Adrenal gland (tissue), 12 donors: Measurements from ENCODE around the gene SDK1. TPM values are rescaled to one million over a fixed set of nuclear protein-coding genes. Genes with fewer than 3 reads are reported as not detected.
"Not testable (repeated sequence)": the region's sequence is repeated elsewhere in the genome, so short reads cannot be mapped to it uniquely, and the experiment has no call there.

Source experiments
- DNase-seq, 7 donors: peaks; one replicate each; pipeline ENCODE4 v3.0.0-alpha.2; 2019 to 2020
- H3K27ac ChIP-seq, 5 donors: fragments of 200-600 bp; sonication (generic) in 4 of 5; 1 replicate in 3 of 5; 2 replicates in 2 of 5; pipeline versions ENCODE4 v1.5.1 to v1.8.0; 2016 to 2020; ENCODE audit warnings: mild to moderate bottlenecking in 1 of 5
- H3K27me3 ChIP-seq: fragments of 200-600 bp; 2 replicates; pipeline ENCODE4 v1.8.0; 2021
- H3K36me3 ChIP-seq, 2 donors: fragments of 200-600 bp; replicated peaks in 1 of 2; 1 replicate in 1 of 2; 2 replicates in 1 of 2; pipeline versions ENCODE4 v1.5.1 to v1.8.0; 2018 to 2022
- H3K4me1 ChIP-seq, 2 donors: fragments of 200-600 bp; replicated peaks in 1 of 2; 1 replicate in 1 of 2; 2 replicates in 1 of 2; pipeline versions ENCODE4 v1.5.1 to v1.8.0; 2018 to 2021
- H3K4me3 ChIP-seq, 4 donors: fragments of 200-600 bp; sonication (generic) in 3 of 4; one replicate each; pipeline ENCODE4 v1.5.1; 2016 to 2018
- H3K9me3 ChIP-seq, 3 donors: fragments of 200-600 bp; sonication (generic) in 1 of 3; replicated peaks in 1 of 3; 1 replicate in 2 of 3; 2 replicates in 1 of 3; pipeline versions ENCODE4 v1.5.1 to v1.8.0; 2016 to 2021
- POLR2A ChIP-seq, 2 donors: fragments of 450-650 bp; IDR thresholded peaks; one replicate each; pipeline ENCODE4 v1.6.1; 2017; ENCODE audit warnings: antibody characterized with exemption in 2 of 2, mild to moderate bottlenecking in 2 of 2, moderate library complexity in 1 of 2
- WGBS, 4 donors: extraction: QIAGEN DNeasy Blood & Tissue Kit in 2 of 4; methylation state at CpG; one replicate each; pipeline versions ENCODE4 v1.1.5 to v1.1.7; 2013 to 2017; 5-methylcytosine and 5-hydroxymethylcytosine counted together
- intact Hi-C, 2 donors: fragments of 100-400 bp; cut with DNase I; formaldehyde crosslinking; loops; one replicate each; pipeline versions ENCODE4 v1.14.1 to v1.15.0; 2022 to 2023
- polyA plus RNA-seq, 3 donors: library from polyadenylated mRNA; stranded (reverse); fragments of 200-250 nt in 2 of 3; fragments of 350-450 nt in 1 of 3; fragmentation: Illumina TruSeq in 1 of 3; extraction: RNeasy Lipid Tissue Mini Kit (QIAGEN cat#74804) in 1 of 3; gene quantifications; one replicate each; pipeline ENCODE4 v1.2.3, GENCODE V29; 2013 to 2014
- total RNA-seq, 9 donors: library from RNA; depleted of rRNA in 4 of 9; stranded (reverse); fragments of >200 nt in 4 of 9; fragments of 120-200 nt in 1 of 9; fragmentation: NEBNext Ultra II Directional in 1 of 9; extraction: Animal tissue kit (Norgen Biotek cat#: 25700) in 1 of 9; gene quantifications; one replicate each; pipeline versions ENCODE4 v1.1.0 to v1.2.4, GENCODE V29; 2013 to 2023
- TF ChIP-seq, protein P1 (sequence below), 6 experiments: fragments of 450-650 bp in 4 of 6; fragments of 200-600 bp in 2 of 6; sonication (generic) in 1 of 6; IDR thresholded peaks; 1 replicate in 5 of 6; 2 replicates in 1 of 6; pipeline versions ENCODE4 v1.5.1 to v1.8.0; 2016 to 2021; ENCODE audit warnings: antibody characterized with exemption in 6 of 6, mild to moderate bottlenecking in 2 of 6, moderate library complexity in 1 of 6
- donor health status: healthy with polysubstance abuse.
- donor health status: Bipolar disorder and iron deficiency.
- donor health status: DM: yes; HTN: yes; CAD: no.
- donor health status: DM: no; HTN: no; CAD: no.
- donor health status: DM: no; HTN: no; CAD: no.
- donor health status: DM: yes; HTN: yes; CAD: no.

Gene SDK1
- total and polyA plus RNA-seq, 12 donors = 0.50 to 3.6 (median 1.5) TPM

DNA sequence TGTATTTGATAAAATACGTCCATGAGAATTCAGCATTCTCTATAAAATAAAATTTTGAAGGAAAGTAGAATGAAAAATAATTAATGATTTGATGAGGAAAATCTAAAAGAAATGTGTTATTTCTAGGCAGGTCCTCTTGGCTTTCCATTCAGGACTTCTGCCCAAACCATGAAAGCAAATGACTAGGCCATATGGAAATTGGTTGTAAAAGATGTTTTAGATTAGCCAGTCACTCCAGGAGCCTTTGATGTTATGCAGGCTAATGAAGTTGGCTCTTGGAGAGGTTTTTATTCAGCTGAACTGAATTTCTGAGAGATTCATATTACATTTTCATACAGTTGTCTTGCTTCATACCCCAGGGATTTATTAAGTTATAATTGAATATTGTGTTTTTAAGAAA, 452.8 kb downstream of the SDK1 start:
- no peaks in the 10 kb centered on the region for H3K4me1 ChIP-seq
- intact Hi-C loops = no loop called here
- H3K9me3 ChIP-seq = no peaks in the 10 kb centered on the region
- no peak overlapping the region for H3K4me3 ChIP-seq
- TF ChIP-seq, protein P1, sequence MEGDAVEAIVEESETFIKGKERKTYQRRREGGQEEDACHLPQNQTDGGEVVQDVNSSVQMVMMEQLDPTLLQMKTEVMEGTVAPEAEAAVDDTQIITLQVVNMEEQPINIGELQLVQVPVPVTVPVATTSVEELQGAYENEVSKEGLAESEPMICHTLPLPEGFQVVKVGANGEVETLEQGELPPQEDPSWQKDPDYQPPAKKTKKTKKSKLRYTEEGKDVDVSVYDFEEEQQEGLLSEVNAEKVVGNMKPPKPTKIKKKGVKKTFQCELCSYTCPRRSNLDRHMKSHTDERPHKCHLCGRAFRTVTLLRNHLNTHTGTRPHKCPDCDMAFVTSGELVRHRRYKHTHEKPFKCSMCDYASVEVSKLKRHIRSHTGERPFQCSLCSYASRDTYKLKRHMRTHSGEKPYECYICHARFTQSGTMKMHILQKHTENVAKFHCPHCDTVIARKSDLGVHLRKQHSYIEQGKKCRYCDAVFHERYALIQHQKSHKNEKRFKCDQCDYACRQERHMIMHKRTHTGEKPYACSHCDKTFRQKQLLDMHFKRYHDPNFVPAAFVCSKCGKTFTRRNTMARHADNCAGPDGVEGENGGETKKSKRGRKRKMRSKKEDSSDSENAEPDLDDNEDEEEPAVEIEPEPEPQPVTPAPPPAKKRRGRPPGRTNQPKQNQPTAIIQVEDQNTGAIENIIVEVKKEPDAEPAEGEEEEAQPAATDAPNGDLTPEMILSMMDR (IDR thresholded peaks at IDR 0.05) = no peak
- no peak for DNase-seq
- no peaks in the 10 kb centered on the region for H3K36me3 ChIP-seq
- H3K27ac ChIP-seq = no peak overlapping the region
- H3K27me3 ChIP-seq = no peaks in the 10 kb centered on the region
- WGBS, 4 donors = 71 to 91% (median 83%) methylated on average over 1 of the region's 1 CpG

DNA sequence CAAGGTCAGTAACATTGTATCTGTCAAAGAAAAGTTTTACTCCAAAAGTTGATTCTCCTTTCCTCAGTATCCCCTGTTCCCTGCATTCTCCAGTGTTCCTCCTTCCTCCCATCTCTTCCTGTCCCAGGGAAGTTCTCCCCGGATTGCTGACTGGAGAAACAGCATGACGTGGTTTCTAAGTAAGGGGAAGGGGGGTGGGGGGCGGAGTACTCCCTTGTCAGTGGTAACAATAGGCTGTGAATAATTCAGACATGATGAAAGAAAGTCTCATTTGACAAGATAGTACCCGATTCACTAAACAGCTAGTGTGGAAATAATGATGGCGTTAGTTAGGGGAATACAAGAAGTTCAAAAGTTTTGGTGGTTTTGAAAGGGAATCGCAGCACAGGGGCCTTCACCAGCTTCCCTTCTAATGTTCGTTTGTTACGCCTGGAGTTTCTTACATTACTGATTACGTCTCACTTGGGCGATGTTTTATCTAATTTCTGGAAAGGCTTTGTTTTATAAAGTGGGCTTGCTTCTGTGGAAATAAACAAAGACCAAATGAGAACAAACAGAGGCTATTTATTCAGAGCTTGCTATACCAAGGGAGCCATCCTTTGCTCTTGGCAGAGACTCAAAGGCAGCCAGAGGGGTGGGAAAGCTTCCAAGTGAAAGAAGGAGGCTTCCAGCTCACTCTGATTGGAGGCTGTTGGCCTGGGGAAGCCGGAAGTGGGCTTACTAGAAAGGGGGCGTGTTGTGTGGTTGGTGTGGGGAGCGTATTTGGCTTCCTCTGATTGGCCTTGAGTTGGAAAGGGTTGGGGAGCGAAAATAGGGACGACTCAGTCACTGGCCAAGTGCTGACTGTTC, 453.7 kb downstream of the SDK1 start:
- H3K27ac ChIP-seq = no peak overlapping the region
- WGBS, 4 donors = 58 to 66% (median 65%) methylated on average over 14 to 15 of the region's 15 CpGs
- no peaks in the 10 kb centered on the region for H3K36me3 ChIP-seq
- no peak for DNase-seq
- intact Hi-C loops = no loop called here
- no peak overlapping the region for H3K4me3 ChIP-seq
- TF ChIP-seq POLR2A (IDR thresholded peaks at IDR 0.05) = no peak
- TF ChIP-seq, protein P1 (IDR thresholded peaks at IDR 0.05) = no peak
- no peaks in the 10 kb centered on the region for H3K9me3 ChIP-seq
- H3K27me3 ChIP-seq = no peaks in the 10 kb centered on the region
- no peaks in the 10 kb centered on the region for H3K4me1 ChIP-seq

DNA sequence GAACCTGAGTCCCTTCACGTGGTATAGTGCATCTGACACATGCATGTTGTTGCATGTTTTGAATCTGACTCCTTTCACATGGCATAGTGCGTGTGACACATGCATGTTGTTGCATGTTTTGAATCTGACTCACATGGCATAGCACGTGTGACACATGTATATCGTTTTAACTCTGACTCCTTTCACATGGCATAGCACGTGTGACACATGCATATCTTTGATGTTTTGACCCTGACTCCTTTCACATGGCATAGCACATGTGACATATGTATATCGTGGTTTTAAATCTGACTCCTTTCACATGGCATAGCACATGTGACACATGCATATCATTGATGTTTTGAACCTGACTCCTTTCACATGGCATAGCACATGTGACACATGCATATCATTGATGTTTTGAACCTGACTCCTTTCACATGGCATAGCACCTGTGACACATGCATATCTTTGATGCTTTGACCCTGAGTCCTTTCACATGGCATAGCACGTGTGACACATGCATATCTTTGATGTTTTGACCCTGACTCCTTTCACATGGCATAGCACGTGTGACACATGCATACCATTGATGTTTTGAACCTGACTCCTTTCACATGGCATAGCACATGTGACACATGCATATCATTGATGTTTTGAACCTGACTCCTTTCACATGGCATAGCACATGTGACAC, 454.9 kb downstream of the SDK1 start:
- H3K27me3 ChIP-seq, H3K36me3 ChIP-seq, H3K4me3 ChIP-seq, DNase-seq, intact Hi-C loops, H3K9me3 ChIP-seq, H3K4me1 ChIP-seq, H3K27ac ChIP-seq: not testable (repeated sequence)
- 84 to 92% (median 87%) methylated on average over 8 of the region's 8 CpGs for WGBS, 4 donors

DNA sequence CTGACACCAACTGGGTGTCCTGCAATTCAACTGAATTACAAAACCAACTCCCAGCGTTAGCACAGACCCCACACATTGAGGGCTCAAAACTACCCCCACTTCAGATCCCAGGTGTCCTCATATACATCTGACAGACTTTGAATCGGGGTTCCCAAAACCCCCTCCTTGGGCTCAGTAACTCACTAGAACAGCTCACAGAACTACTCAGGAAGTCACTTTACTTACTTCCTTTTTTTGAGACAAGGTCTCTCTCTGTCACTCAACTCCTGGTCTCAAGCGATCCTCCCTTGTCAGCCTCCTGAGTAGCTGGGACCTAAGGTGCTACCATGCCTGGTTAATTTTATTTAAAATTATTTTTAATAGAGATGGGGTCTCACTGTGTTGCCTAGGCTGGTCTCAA, 456.0 kb downstream of the SDK1 start:
- intact Hi-C loops = no loop called here
- WGBS, 4 donors = 63 to 81% (median 73%) methylated on average over 3 of the region's 3 CpGs
- no peak for TF ChIP-seq POLR2A (IDR thresholded peaks at IDR 0.05)
- TF ChIP-seq, protein P1 (IDR thresholded peaks at IDR 0.05) = no peak
- H3K4me3 ChIP-seq = no peak overlapping the region
- no peaks in the 10 kb centered on the region for H3K36me3 ChIP-seq
- no peaks in the 10 kb centered on the region for H3K9me3 ChIP-seq
- DNase-seq = no peak
- no peaks in the 10 kb centered on the region for H3K27me3 ChIP-seq
- no peak overlapping the region for H3K27ac ChIP-seq
- no peaks in the 10 kb centered on the region for H3K4me1 ChIP-seq
